ENCODE results near the gene PTPRN2. TPM values are rescaled to one million over a fixed set of nuclear protein-coding genes. Genes with fewer than 3 reads are reported as not detected.

The PTPRN2 gene
- total RNA-seq, 1 donor from 2014 or later: 11.4 TPM

DNA sequence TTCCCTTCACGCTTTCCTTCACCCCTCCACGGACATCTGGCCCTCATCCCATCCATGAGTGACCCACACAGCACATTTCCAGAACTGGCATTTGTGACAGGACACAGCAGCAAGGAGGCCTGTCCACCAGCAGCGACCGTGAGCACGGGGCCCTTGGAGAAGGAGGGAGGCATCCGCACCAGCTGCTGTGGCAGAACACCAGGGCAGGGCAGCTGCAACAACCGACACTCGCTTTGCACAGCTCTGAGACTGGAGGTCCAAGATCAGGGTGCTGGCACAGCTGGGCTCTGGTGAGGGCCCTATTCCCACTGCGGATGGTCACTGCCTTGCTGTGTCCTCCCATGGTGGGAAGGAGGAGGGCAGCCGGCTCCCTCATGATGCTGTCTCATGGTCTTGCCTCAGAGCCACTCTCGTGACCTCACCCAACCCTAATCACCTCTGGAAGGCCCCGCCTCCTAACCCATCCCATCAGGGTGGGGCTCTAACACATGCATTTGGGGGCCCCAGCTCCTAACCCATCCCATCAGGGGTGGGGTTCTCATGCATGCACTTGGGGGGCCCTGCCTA is 36.7 kb downstream of the PTPRN2 start:
- DNase-seq (ENCODE audit: low spot score, unreplicated experiment): no peak
- Mint-ChIP-seq H3K36me3 (ENCODE audit: insufficient read depth) (no peaks in the 10 kb centered on the region), H3K9me3 (ENCODE audit: low read depth) (peaks cover 2% of the 10 kb centered on the region), H3K4me3 (ENCODE audit: low read depth) (no peak overlapping the region), H3K27me3 (peaks cover 13% of the 10 kb centered on the region), H3K27ac (no peak overlapping the region), H3K4me1 (ENCODE audit: low read depth) (no peaks in the 10 kb centered on the region)
- TF ChIP-seq, protein P1, sequence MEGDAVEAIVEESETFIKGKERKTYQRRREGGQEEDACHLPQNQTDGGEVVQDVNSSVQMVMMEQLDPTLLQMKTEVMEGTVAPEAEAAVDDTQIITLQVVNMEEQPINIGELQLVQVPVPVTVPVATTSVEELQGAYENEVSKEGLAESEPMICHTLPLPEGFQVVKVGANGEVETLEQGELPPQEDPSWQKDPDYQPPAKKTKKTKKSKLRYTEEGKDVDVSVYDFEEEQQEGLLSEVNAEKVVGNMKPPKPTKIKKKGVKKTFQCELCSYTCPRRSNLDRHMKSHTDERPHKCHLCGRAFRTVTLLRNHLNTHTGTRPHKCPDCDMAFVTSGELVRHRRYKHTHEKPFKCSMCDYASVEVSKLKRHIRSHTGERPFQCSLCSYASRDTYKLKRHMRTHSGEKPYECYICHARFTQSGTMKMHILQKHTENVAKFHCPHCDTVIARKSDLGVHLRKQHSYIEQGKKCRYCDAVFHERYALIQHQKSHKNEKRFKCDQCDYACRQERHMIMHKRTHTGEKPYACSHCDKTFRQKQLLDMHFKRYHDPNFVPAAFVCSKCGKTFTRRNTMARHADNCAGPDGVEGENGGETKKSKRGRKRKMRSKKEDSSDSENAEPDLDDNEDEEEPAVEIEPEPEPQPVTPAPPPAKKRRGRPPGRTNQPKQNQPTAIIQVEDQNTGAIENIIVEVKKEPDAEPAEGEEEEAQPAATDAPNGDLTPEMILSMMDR (IDR thresholded peaks at IDR 0.05; ENCODE audit: unreplicated experiment): no peak

DNA sequence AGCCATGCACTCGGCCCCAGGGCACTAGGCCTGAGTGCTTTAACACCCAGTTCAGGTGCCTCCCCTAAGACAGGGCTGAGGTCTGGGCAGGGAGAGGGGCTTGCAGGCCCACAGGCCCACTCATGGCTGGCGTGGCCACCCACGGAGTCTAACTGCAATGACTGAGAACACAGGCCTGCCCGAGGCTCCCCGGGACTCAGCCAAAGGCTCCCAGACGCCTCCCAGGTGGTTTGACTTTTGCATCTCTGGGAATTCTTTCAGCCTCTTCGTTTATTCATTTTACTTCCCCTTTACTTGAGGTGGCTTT is 37.3 kb downstream of the PTPRN2 start:
- no peak overlapping the region for H3K27ac Mint-ChIP-seq
- H3K4me3 Mint-ChIP-seq (ENCODE audit: low read depth): no peak overlapping the region
- H3K27me3 Mint-ChIP-seq: peaks cover 11% of the 10 kb centered on the region
- TF ChIP-seq, protein P1 (IDR thresholded peaks at IDR 0.05; ENCODE audit: unreplicated experiment): no peak
- H3K9me3 Mint-ChIP-seq (ENCODE audit: low read depth): no peaks in the 10 kb centered on the region
- no peaks in the 10 kb centered on the region for H3K4me1 Mint-ChIP-seq (ENCODE audit: low read depth)
- H3K36me3 Mint-ChIP-seq (ENCODE audit: insufficient read depth): no peaks in the 10 kb centered on the region
- no peak for DNase-seq (ENCODE audit: low spot score, unreplicated experiment)

DNA sequence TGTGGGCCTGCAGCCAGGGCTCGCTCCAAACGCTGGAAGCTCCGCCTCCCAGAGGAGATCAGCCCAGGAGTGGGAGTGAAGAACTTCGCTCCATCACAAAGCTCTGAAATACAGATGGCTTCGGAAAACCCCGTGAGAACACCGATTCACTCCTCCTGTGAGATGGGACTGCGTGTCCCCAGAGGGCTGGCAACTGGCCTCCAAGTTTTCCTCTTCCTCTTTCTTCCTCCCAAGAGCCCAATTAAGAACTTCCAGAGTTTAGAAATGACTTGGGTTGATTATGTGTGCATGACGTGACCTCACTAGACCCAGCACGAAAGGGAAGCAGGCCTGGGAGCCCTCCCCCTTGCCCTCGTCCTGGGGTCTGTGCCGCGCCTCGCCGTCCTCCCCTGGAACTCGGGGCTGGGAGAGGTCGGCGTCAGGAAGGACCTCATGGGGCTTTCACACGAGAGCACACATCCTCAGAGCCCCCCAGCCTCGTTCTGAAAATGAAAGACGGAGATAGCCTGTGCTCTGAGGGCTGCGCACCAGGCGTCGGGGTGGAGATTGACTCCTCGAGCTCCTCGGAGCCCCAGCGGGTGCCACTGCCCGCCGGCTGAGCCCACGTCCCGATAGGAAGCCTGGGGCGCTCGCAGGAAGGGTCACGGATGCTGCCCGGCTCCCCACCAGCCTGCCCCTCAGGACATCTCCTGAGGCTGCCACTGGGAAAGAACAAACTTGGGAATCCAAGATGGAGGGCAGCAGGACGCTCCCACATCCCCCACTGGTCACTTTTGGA is 37.8 kb downstream of the PTPRN2 start:
- H3K9me3 Mint-ChIP-seq (ENCODE audit: low read depth): no peaks in the 10 kb centered on the region
- H3K27ac Mint-ChIP-seq: no peak overlapping the region
- TF ChIP-seq, protein P1 (IDR thresholded peaks at IDR 0.05; ENCODE audit: unreplicated experiment): no peak
- no peak overlapping the region for H3K4me3 Mint-ChIP-seq (ENCODE audit: low read depth)
- DNase-seq (ENCODE audit: low spot score, unreplicated experiment): no peak
- no peaks in the 10 kb centered on the region for H3K36me3 Mint-ChIP-seq (ENCODE audit: insufficient read depth)
- H3K27me3 Mint-ChIP-seq: peaks cover 11% of the 10 kb centered on the region
- no peaks in the 10 kb centered on the region for H3K4me1 Mint-ChIP-seq (ENCODE audit: low read depth)

DNA sequence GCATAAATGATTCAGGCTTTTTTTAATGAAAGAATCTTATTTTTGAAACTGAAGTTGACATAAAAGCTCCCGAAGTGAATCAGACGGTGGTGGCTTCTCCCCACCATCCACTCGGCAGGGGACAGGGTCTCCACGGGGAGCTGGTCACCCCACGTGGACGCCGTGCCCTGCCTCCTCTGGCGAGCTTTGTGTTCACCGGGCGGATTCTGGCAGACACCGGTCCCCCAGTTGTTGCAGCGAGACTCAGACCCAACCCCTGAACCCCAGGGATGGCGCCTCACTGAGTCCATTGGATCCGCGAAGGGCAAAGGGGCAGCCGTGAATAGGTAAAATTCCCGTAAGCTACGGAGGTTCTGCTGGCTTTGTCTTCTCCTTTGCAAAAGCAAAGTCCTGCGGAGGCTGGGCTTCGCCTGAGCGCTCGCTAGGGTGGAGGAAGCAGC is 38.4 kb downstream of the PTPRN2 start:
- Mint-ChIP-seq H3K36me3 (ENCODE audit: insufficient read depth) (no peaks in the 10 kb centered on the region), H3K4me3 (ENCODE audit: low read depth) (no peak overlapping the region), H3K4me1 (ENCODE audit: low read depth) (no peaks in the 10 kb centered on the region), H3K9me3 (ENCODE audit: low read depth) (no peaks in the 10 kb centered on the region), H3K27ac (no peak overlapping the region), H3K27me3 (peaks cover 11% of the 10 kb centered on the region)
- no peak for DNase-seq (ENCODE audit: low spot score, unreplicated experiment)
- TF ChIP-seq, protein P1 (IDR thresholded peaks at IDR 0.05; ENCODE audit: unreplicated experiment): no peak

DNA sequence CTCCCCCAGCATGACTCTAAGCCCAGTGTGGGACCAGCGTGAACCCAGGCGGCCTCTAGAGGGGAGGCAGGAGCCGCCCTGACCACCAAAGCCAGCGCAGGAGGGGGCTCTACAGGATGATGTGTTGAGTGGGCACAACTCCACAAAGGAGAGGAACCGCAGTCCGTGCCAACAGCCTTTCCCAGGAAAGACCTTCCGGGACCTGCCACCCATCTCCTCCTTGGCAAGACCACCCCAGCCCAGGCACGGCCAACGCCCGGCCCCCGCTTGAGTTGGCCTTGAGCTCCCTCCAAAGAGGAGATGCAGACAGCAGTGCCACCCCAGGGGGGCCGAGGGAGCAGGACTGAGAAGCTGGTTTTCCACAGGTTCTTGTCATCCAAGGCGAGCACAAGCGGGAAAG is 38.9 kb downstream of the PTPRN2 start:
- Mint-ChIP-seq H3K27me3 (peaks cover 11% of the 10 kb centered on the region), H3K36me3 (ENCODE audit: insufficient read depth) (no peaks in the 10 kb centered on the region), H3K9me3 (ENCODE audit: low read depth) (no peaks in the 10 kb centered on the region), H3K27ac (no peak overlapping the region), H3K4me1 (ENCODE audit: low read depth) (no peaks in the 10 kb centered on the region), H3K4me3 (ENCODE audit: low read depth) (no peak overlapping the region)
- TF ChIP-seq, protein P1 (IDR thresholded peaks at IDR 0.05; ENCODE audit: unreplicated experiment): no peak
- no peak for DNase-seq (ENCODE audit: low spot score, unreplicated experiment)
